ENCODE results near the gene SH3TC1. TPM values are rescaled to one million over a fixed set of nuclear protein-coding genes. Genes with fewer than 3 reads are reported as not detected.

The SH3TC1 gene
- total RNA-seq, 1 donor from 2014 or later, result 1.2 TPM

- Mint-ChIP-seq H3K9me3 (ENCODE audit: low read depth) (no peaks in the 10 kb centered on the region), H3K4me3 (ENCODE audit: unreplicated experiment) (no peak overlapping the region), H3K27me3 (ENCODE audit: low read depth) (peaks cover 3% of the 10 kb centered on the region), H3K36me3 (ENCODE audit: low read depth) (no peaks in the 10 kb centered on the region), H3K4me1 (ENCODE audit: low read depth) (peaks cover 36% of the 10 kb centered on the region), H3K27ac (ENCODE audit: unreplicated experiment) (no peak overlapping the region)
- TF ChIP-seq CTCF (IDR thresholded peaks at IDR 0.05), result no peak
- no peak for DNase-seq (ENCODE audit: low spot score)
Measured at GRCh38 chr4:8180310-8181093, 18.6 kb upstream of the SH3TC1 start.

GRCh38 chr4:8181119-8181518 is 18.0 kb upstream of the SH3TC1 start:
- Mint-ChIP-seq H3K36me3 (ENCODE audit: low read depth) (no peaks in the 10 kb centered on the region), H3K9me3 (ENCODE audit: low read depth) (no peaks in the 10 kb centered on the region), H3K27ac (ENCODE audit: unreplicated experiment) (no peak overlapping the region), H3K27me3 (ENCODE audit: low read depth) (peaks cover 6% of the 10 kb centered on the region), H3K4me1 (ENCODE audit: low read depth) (peaks cover 38% of the 10 kb centered on the region), H3K4me3 (ENCODE audit: unreplicated experiment) (no peak overlapping the region)
- TF ChIP-seq CTCF (IDR thresholded peaks at IDR 0.05), result no peak
- DNase-seq (ENCODE audit: low spot score), result no peak

GRCh38 chr4:8181844-8182243 is 17.2 kb upstream of the SH3TC1 start:
- no peak for TF ChIP-seq CTCF (IDR thresholded peaks at IDR 0.05)
- no peaks in the 10 kb centered on the region for H3K36me3 Mint-ChIP-seq (ENCODE audit: low read depth)
- DNase-seq (ENCODE audit: low spot score), result no peak
- no peak overlapping the region for H3K27ac Mint-ChIP-seq (ENCODE audit: unreplicated experiment)
- H3K9me3 Mint-ChIP-seq (ENCODE audit: low read depth), result no peaks in the 10 kb centered on the region
- peaks cover 8% of the 10 kb centered on the region for H3K27me3 Mint-ChIP-seq (ENCODE audit: low read depth)
- H3K4me3 Mint-ChIP-seq (ENCODE audit: unreplicated experiment), result no peak overlapping the region
- H3K4me1 Mint-ChIP-seq (ENCODE audit: low read depth), result peaks cover 35% of the 10 kb centered on the region

GRCh38 chr4:8182294-8182693 is 16.8 kb upstream of the SH3TC1 start:
- no peak for DNase-seq (ENCODE audit: low spot score)
- Mint-ChIP-seq H3K27me3 (ENCODE audit: low read depth) (peaks cover 8% of the 10 kb centered on the region), H3K36me3 (ENCODE audit: low read depth) (no peaks in the 10 kb centered on the region), H3K4me3 (ENCODE audit: unreplicated experiment) (no peak overlapping the region), H3K27ac (ENCODE audit: unreplicated experiment) (no peak overlapping the region), H3K4me1 (ENCODE audit: low read depth) (peaks cover 30% of the 10 kb centered on the region), H3K9me3 (ENCODE audit: low read depth) (no peaks in the 10 kb centered on the region)
- TF ChIP-seq CTCF (IDR thresholded peaks at IDR 0.05), result no peak

- no peaks in the 10 kb centered on the region for H3K36me3 Mint-ChIP-seq (ENCODE audit: low read depth)
- no peak overlapping the region for H3K27ac Mint-ChIP-seq (ENCODE audit: unreplicated experiment)
- no peak for TF ChIP-seq CTCF (IDR thresholded peaks at IDR 0.05)
- H3K9me3 Mint-ChIP-seq (ENCODE audit: low read depth), result no peaks in the 10 kb centered on the region
- H3K4me3 Mint-ChIP-seq (ENCODE audit: unreplicated experiment), result no peak overlapping the region
- DNase-seq (ENCODE audit: low spot score), result no peak
- H3K27me3 Mint-ChIP-seq (ENCODE audit: low read depth), result peaks cover 8% of the 10 kb centered on the region
- peaks cover 26% of the 10 kb centered on the region for H3K4me1 Mint-ChIP-seq (ENCODE audit: low read depth)
Measured at GRCh38 chr4:8182858-8183725, 16.0 kb upstream of the SH3TC1 start.

Data from chondrocyte (in vitro differentiated cells).